ENCODE measurements around the gene EZR. TPM values are rescaled to one million over a fixed set of nuclear protein-coding genes. Genes with fewer than 3 reads are reported as not detected.

Gene EZR
- total RNA-seq, 6 donors from 2014 or later: 188 to 810 (median 346) TPM

- DNase-seq (peak in 1 of 2 donors; percentile 68), ATAC-seq (ENCODE audit: low FRiP score in 2 of 2) (peak; percentile 13 to 52)
- Histone ChIP-seq H3K9me3 (no peaks in the 10 kb centered on the region), H3K4me1 (peaks cover 3 to 32% (median 9%) of the 10 kb centered on the region in 4 donors), H3K36me3 (peaks cover 40 to 100% (median 80%) of the 10 kb centered on the region in 4 donors), H3K27me3 (no peaks in the 10 kb centered on the region), H3K27ac (peak overlapping the region; percentile 18 to 71 (median 54)), H3K4me3 (no peak overlapping the region)
- WGBS, 2 donors: 79 to 80% methylated on average over 18 to 19 of the region's 19 CpGs
- TF ChIP-seq POLR2A (IDR thresholded peaks at IDR 0.05) (no peak), EP300 (IDR thresholded peaks at IDR 0.05) (no peak), POLR2AphosphoS5 (IDR thresholded peaks at IDR 0.05) (no peak), CTCF (IDR thresholded peaks at IDR 0.05) (no peak)
These were observed 37.3 kb downstream of the EZR start for GRCh38 chr6:158781692-158782373.

DNA sequence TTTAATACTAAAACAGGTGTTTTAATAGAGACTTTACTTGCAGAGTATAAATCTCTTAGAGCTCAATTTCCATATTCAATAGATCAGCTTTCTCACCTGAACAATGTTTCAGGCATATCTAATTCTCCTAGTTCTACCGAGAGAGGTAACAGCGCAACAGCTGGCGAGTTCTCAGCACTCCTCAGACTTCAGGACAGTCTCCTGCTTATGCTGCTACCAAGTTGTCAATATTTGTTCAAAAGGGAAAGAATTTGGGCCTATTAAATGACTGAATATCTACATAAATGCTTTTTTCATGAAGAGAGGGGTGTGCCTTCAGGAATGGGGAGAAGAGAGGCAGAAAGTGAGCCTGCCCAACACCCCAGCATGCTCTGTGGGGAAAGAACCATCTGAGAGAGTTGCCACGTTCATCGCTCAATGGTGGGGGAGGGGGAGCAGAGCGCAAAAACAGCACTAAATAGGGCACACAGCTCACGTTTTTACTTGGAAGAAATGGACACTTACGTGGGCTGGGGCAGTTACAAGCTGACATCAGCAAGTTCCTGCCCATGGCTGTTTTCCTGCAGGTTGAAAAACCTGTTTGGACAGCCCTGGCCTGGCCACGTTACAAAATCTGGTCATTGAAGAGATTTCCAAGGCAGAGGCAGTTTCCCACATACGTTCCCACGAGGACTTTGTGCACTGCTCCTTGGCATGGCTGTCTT lies 38.0 kb downstream of the EZR start:
- peaks cover 42 to 100% (median 82%) of the 10 kb centered on the region in 4 donors for H3K36me3 ChIP-seq
- peaks cover 3 to 34% (median 9%) of the 10 kb centered on the region in 4 donors for H3K4me1 ChIP-seq
- H3K4me3 ChIP-seq: no peak overlapping the region
- H3K27ac ChIP-seq: peak overlapping the region in 3 of 4 donors; percentile 47 to 71 (median 61)
- DNase-seq (peak in 1 of 2 donors; percentile 74), ATAC-seq (ENCODE audit: low FRiP score in 2 of 2) (peak; percentile 29 to 60)
- WGBS, 2 donors: 62 to 73% methylated on average over 10 to 11 of the region's 11 CpGs
- H3K27me3 ChIP-seq: no peaks in the 10 kb centered on the region
- no peaks in the 10 kb centered on the region for H3K9me3 ChIP-seq
- TF ChIP-seq POLR2AphosphoS5 (IDR thresholded peaks at IDR 0.05) (no peak), POLR2A (IDR thresholded peaks at IDR 0.05) (no peak), EP300 (IDR thresholded peaks at IDR 0.05) (no peak), CTCF (IDR thresholded peaks at IDR 0.05) (no peak)

DNA sequence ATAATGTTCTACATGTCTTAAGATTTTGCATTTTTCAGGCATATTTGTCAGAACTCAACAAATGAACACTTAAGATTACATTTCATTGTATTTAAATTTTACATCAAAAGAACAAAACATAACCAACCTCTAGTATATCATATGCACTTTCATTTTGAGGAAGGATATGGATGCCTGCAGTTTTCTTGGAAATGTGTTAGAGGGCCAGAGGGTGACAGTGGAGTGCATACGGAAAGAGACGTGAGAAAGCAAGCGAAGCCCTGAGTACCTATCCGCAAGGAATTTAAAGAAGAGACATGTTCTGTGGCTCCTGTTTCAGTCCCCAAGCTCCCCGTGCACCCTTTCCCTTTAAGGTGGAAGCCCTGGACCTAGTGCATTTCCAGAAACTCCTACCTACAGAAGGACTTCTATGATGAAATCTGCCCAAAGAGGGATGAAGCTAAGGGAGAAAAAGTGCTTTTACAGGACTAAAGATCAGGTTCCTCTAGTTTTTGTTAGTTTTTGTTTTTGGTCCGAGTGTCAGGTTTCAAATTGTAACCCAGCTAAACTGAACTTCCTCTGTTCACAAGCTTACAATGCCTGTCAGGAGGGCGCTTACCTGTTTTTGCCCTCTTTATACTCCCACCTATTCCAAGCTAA lies 38.8 kb downstream of the EZR start:
- Histone ChIP-seq H3K4me3 (no peak overlapping the region), H3K27ac (peak overlapping the region in 3 of 4 donors; percentile 24 to 71 (median 47)), H3K27me3 (no peaks in the 10 kb centered on the region), H3K9me3 (no peaks in the 10 kb centered on the region), H3K4me1 (peaks cover 3 to 34% (median 9%) of the 10 kb centered on the region in 4 donors), H3K36me3 (peaks cover 50 to 100% (median 82%) of the 10 kb centered on the region in 4 donors)
- TF ChIP-seq CTCF (IDR thresholded peaks at IDR 0.05) (no peak), EP300 (IDR thresholded peaks at IDR 0.05) (no peak), POLR2AphosphoS5 (IDR thresholded peaks at IDR 0.05) (no peak), POLR2A (IDR thresholded peaks at IDR 0.05) (no peak)
- DNase-seq: peak in 1 of 2 donors; percentile 19
- ATAC-seq (ENCODE audit: low FRiP score in 2 of 2): no peak
- WGBS, 2 donors: 89 to 90% methylated on average over 7 of the region's 7 CpGs

GRCh38 chr6:158778005-158778527 lies 41.1 kb downstream of the EZR start:
- Histone ChIP-seq H3K36me3 (peaks cover 32 to 100% (median 77%) of the 10 kb centered on the region in 4 donors), H3K27ac (no peak overlapping the region)
- 77 to 93% methylated on average over 2 to 6 of the region's 6 CpGs for WGBS, 2 donors

More at GRCh38 chr6:158778005-158778527, 41.1 kb downstream of the EZR start:
- no peak for TF ChIP-seq POLR2AphosphoS5 (IDR thresholded peaks at IDR 0.05)
- no peak for TF ChIP-seq POLR2A (IDR thresholded peaks at IDR 0.05)
- TF ChIP-seq EP300 (IDR thresholded peaks at IDR 0.05): no peak
- no peak for TF ChIP-seq CTCF (IDR thresholded peaks at IDR 0.05)
- Histone ChIP-seq H3K9me3 (no peaks in the 10 kb centered on the region), H3K4me3 (no peak overlapping the region), H3K27me3 (no peaks in the 10 kb centered on the region), H3K4me1 (peaks cover 3 to 30% (median 9%) of the 10 kb centered on the region in 4 donors)
- ATAC-seq (ENCODE audit: low FRiP score in 2 of 2): no peak
- no peak for DNase-seq
